IPS-18a (cell line): Measurements from ENCODE around the gene MYH6.
"Not testable (repeated sequence)": the region's sequence is repeated elsewhere in the genome, so short reads cannot be mapped to it uniquely, and the experiment has no call there.

ENCODE experiments used
- H3K27ac ChIP-seq: one replicate; pipeline ENCODE4 v1.5.1; 2013; ENCODE audit warnings: low read length
- H3K27me3 ChIP-seq: one replicate; pipeline ENCODE4 v1.6.1; 2013; ENCODE audit warnings: mild to moderate bottlenecking, low read length; ENCODE audit not compliant: control insufficient read depth, insufficient read depth
- H3K36me3 ChIP-seq: one replicate; pipeline ENCODE4 v1.6.1; 2013; ENCODE audit warnings: low read depth, low read length; ENCODE audit not compliant: control insufficient read depth
- H3K4me1 ChIP-seq: one replicate; pipeline ENCODE4 v1.6.1; 2013; ENCODE audit warnings: low read depth, low read length; ENCODE audit not compliant: control insufficient read depth
- H3K4me3 ChIP-seq: one replicate; pipeline ENCODE4 v1.5.1; 2013; ENCODE audit warnings: low read length
- H3K9ac ChIP-seq: one replicate; pipeline ENCODE4 v1.6.1; 2013; ENCODE audit warnings: mild to moderate bottlenecking, low read length, moderate library complexity
- H3K9me3 ChIP-seq: one replicate; pipeline ENCODE4 v1.6.1; 2013; ENCODE audit warnings: low read depth, low read length; ENCODE audit not compliant: control insufficient read depth

Gene MYH6

DNA sequence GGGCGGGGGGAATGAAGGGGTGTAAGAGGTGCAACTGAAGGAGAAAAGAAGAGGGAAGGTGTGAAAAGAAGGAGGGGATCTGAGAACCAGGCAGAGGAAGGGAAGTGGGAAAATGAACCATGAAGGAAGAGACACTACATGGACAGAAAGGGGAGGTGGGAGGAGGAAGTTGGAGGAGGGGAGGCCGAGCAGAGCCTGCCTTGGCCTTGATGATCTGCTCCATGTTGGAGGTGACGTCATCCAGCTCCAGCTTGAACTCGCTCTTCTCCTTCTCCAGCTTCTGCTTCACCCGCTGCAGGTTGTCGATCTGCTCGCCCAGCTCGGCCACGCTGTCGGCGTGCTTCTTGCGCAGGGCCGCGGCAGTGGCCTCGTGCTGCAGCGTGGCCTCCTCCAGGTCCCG, 11.6 kb upstream of the MYH6 start:
- H3K9me3 ChIP-seq, H3K9ac ChIP-seq, H3K36me3 ChIP-seq, H3K27ac ChIP-seq, H3K4me1 ChIP-seq, H3K4me3 ChIP-seq, H3K27me3 ChIP-seq: not testable (repeated sequence)

- Histone ChIP-seq H3K4me1 (no peaks in the 10 kb centered on the region), H3K36me3 (no peaks in the 10 kb centered on the region), H3K9me3 (no peaks in the 10 kb centered on the region), H3K4me3 (no peak overlapping the region), H3K27me3 (no peaks in the 10 kb centered on the region), H3K27ac (no peak overlapping the region), H3K9ac (no peak overlapping the region)
Observed at GRCh38 chr14:23418021-23418420, 9.9 kb upstream of the MYH6 start.

DNA sequence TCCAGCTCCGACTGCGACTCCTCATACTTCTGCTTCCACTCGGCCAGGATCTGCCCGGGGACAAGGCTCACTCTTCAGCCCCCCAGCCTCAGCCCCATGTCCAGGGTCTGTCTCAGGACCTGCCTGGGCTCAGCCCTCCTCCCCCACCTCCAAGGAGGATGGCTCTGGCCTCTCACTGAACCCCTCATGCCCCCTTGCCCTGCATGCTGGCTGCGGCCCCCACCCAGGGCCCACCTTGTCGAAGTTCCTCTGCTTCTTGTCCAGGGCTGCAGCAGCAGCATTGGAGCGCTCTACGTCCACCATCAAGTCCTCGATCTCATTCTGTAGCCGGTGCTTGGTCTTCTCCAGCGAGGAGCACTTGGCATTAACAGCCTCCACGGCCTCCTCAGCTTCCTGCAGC, 9.2 kb upstream of the MYH6 start:
- not testable (repeated sequence) for H3K4me3 ChIP-seq, H3K4me1 ChIP-seq, H3K27me3 ChIP-seq

GRCh38 chr14:23416801-23417200, 8.7 kb upstream of the MYH6 start:
- H3K27ac ChIP-seq = no peak overlapping the region
- H3K27me3 ChIP-seq = no peaks in the 10 kb centered on the region
- no peak overlapping the region for H3K4me3 ChIP-seq
- H3K9ac ChIP-seq = no peak overlapping the region
- H3K4me1 ChIP-seq = no peaks in the 10 kb centered on the region
- no peaks in the 10 kb centered on the region for H3K36me3 ChIP-seq
- no peaks in the 10 kb centered on the region for H3K9me3 ChIP-seq

More for the DNA sequence above, 9.2 kb upstream of the MYH6 start:
- not testable (repeated sequence) for H3K27ac ChIP-seq, H3K36me3 ChIP-seq, H3K9me3 ChIP-seq, H3K9ac ChIP-seq

GRCh38 chr14:23415821-23416778, 8.0 kb upstream of the MYH6 start:
- Histone ChIP-seq H3K36me3 (no peaks in the 10 kb centered on the region), H3K9me3 (no peaks in the 10 kb centered on the region), H3K4me1 (no peaks in the 10 kb centered on the region), H3K4me3 (no peak overlapping the region), H3K9ac (no peak overlapping the region), H3K27me3 (no peaks in the 10 kb centered on the region), H3K27ac (no peak overlapping the region)

DNA sequence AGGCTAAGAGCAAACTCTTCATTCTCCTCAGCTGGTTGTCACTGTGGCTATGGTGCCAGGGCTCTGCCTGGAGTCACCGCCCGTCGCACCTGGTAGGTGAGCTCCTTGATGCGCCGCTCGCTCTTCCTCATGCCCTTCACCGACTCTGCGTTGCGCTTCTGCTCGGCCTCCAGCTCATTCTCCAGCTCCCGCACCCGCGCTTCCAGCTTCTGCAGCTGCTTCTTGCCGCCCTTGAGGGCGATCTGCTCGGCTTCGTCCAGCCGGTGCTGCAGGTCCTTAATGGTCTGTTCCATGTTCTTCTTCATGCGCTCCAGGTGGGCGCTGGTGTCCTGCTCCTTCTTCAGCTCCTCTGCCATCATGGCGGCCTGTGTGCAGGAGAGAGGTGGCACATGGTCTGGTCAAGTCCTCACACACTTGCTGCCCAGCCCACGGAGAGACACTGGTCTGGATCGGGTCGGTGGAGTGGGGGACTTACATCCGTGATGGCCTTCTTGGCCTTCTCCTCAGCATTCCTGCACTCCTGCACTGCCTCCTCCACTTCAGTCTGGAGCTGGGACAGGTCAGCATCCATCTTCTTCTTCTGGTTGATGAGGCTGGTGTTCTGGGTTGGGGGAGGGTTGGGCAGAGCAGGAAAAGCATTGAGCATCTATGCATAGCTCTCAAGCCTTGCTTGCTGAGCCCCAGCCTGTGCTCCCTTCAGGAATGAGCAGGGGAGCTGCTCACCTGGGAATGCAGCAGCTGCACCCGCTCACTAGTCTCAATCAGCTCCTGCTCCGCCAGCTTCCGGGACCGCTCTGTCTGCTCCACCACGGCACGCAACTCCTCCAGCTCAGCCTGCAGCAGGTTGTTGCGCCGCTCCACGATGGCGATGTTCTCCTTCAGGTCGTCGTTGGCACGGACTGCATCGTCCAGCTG, 7.1 kb upstream of the MYH6 start:
- no peaks in the 10 kb centered on the region for H3K27me3 ChIP-seq
- H3K9me3 ChIP-seq = no peaks in the 10 kb centered on the region

GRCh38 chr14:23414254-23414653, 6.2 kb upstream of the MYH6 start:
- H3K9ac ChIP-seq = no peak overlapping the region
- no peaks in the 10 kb centered on the region for H3K36me3 ChIP-seq
- H3K4me3 ChIP-seq = no peak overlapping the region
- no peaks in the 10 kb centered on the region for H3K4me1 ChIP-seq
- H3K27me3 ChIP-seq = no peaks in the 10 kb centered on the region
- no peaks in the 10 kb centered on the region for H3K9me3 ChIP-seq
- no peak overlapping the region for H3K27ac ChIP-seq

More for the DNA sequence above, 7.1 kb upstream of the MYH6 start:
- Histone ChIP-seq H3K9ac (no peak overlapping the region), H3K36me3 (no peaks in the 10 kb centered on the region), H3K4me3 (no peak overlapping the region), H3K4me1 (no peaks in the 10 kb centered on the region), H3K27ac (no peak overlapping the region)

DNA sequence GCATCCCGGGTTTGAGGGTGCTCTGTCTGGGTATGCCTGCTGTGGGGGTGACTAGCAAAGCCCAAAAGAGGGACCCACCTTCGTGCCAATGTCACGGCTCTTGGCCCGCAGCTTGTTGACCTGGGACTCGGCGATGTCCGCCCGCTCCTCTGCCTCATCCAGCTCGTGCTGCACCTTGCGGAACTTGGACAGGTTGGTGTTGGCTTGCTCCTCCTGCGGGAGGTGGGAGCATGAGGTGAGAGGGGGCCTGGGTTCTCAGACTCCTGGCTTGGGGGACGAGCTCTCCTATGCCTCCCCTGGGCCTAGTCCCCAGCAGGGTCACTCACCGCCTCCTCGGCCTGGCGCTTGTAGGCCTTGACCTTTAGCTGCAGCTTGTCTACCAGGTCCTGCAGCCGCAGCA, 5.6 kb upstream of the MYH6 start:
- Histone ChIP-seq H3K4me1 (no peaks in the 10 kb centered on the region), H3K27ac (no peak overlapping the region), H3K9ac (no peak overlapping the region), H3K36me3 (no peaks in the 10 kb centered on the region), H3K27me3 (no peaks in the 10 kb centered on the region), H3K4me3 (no peak overlapping the region), H3K9me3 (no peaks in the 10 kb centered on the region)

GRCh38 chr14:23411563-23412525, 3.8 kb upstream of the MYH6 start:
- H3K9me3 ChIP-seq = no peaks in the 10 kb centered on the region
- H3K27ac ChIP-seq = no peak overlapping the region
- H3K9ac ChIP-seq = no peak overlapping the region
- H3K27me3 ChIP-seq = no peaks in the 10 kb centered on the region
- no peaks in the 10 kb centered on the region for H3K4me1 ChIP-seq
- no peak overlapping the region for H3K4me3 ChIP-seq
- no peaks in the 10 kb centered on the region for H3K36me3 ChIP-seq

- H3K4me1 ChIP-seq = no peaks in the 10 kb centered on the region
- no peaks in the 10 kb centered on the region for H3K9me3 ChIP-seq
- H3K4me3 ChIP-seq = no peak overlapping the region
- no peaks in the 10 kb centered on the region for H3K27me3 ChIP-seq
- no peak overlapping the region for H3K27ac ChIP-seq
- no peak overlapping the region for H3K9ac ChIP-seq
- H3K36me3 ChIP-seq = no peaks in the 10 kb centered on the region
Observed at GRCh38 chr14:23409966-23410635, 2.0 kb upstream of the MYH6 start.
